OCI-LY3 (cell line): ENCODE data around the gene LPCAT3.

ENCODE experiments used
- EZH2phosphoT487 ChIP-seq: fragments of 200-600 bp; shearing (Covaris generic); IDR thresholded peaks from 2 replicates; pipeline ENCODE4 v1.6.1; 2018; ENCODE audit warnings: antibody characterized with exemption, mixed run types, low read depth
- TF ChIP-seq, protein P1 (sequence below): fragments of 200-600, 300-600 bp; sonication (generic); IDR thresholded peaks from 2 replicates; pipeline ENCODE4 v1.5.1; 2014; ENCODE audit warnings: antibody characterized with exemption, low read length, low read depth

DNA sequence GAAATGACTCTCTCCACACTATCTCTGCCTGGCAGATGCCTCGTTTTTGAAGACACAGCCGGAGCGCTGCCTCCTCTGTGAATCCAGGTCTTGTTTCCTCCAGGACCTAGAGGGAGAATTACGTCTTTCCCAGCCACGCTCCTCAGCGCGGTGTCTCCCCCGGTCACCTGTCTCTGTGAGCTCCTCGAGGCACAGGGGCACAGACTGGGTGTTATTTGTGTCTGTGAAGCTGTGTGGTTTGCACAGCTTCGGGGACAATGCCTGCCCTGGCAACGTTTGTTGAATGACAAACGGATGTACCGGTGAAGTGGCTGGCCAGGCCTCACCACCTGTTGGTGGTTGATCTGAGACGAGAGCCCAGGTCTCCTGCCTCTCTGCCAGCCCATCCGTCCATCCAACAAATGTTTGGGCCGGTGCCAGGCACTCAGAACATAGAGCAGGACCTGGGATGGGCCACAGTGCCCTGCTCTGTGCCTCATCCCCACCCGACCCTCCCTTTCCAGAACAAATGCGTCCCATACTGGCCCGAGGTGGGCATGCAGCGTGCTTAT is 61.0 kb downstream of the LPCAT3 start:
- TF ChIP-seq, protein P1, sequence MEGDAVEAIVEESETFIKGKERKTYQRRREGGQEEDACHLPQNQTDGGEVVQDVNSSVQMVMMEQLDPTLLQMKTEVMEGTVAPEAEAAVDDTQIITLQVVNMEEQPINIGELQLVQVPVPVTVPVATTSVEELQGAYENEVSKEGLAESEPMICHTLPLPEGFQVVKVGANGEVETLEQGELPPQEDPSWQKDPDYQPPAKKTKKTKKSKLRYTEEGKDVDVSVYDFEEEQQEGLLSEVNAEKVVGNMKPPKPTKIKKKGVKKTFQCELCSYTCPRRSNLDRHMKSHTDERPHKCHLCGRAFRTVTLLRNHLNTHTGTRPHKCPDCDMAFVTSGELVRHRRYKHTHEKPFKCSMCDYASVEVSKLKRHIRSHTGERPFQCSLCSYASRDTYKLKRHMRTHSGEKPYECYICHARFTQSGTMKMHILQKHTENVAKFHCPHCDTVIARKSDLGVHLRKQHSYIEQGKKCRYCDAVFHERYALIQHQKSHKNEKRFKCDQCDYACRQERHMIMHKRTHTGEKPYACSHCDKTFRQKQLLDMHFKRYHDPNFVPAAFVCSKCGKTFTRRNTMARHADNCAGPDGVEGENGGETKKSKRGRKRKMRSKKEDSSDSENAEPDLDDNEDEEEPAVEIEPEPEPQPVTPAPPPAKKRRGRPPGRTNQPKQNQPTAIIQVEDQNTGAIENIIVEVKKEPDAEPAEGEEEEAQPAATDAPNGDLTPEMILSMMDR: no peak
- no peak for TF ChIP-seq EZH2phosphoT487
